Measurements from ENCODE around the gene OGDH.

- TF ChIP-seq POLR2AphosphoS5 (IDR thresholded peaks at IDR 0.05; ENCODE audit: low read depth, low read length) (no peak), REST (IDR thresholded peaks at IDR 0.05; ENCODE audit: insufficient read depth in 1 of 2, low read depth in 2 of 2, low read length in 2 of 2) (no peak)
Observed at GRCh38 chr7:44580945-44581878, 25.2 kb upstream of the OGDH start.

Measured in PFSK-1 (cell line).